Measurements from ENCODE around the gene MTHFSD. TPM values are rescaled to one million over a fixed set of nuclear protein-coding genes. Genes with fewer than 3 reads are reported as not detected.

MTHFSD gene
- total RNA-seq, 1 donor from 2014 or later, result 8.1 TPM

DNA sequence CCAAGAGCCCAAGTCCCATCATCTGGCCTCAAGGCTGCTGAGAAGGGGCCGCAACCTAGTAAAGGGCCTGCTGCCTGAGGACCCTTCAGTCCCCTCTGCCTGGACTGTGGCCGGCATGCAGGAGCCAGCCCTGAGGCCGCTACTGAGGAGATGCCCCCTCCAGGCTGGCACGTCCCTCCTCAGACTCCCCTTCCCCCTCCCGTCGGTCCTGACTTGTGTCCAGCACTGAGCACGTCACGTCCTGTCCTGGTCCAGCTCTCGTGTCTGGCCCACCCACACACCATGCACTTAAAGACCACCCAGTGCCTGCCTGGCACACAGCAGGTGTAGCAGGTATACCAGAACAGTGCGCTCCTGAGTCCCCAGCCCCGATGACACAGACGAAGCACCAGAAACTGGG, 9.6 kb downstream of the MTHFSD start:
- no peaks in the 10 kb centered on the region for H3K9me3 Mint-ChIP-seq (ENCODE audit: low read depth)
- H3K36me3 Mint-ChIP-seq (ENCODE audit: low read depth), result peaks cover 4% of the 10 kb centered on the region
- TF ChIP-seq, protein P1, sequence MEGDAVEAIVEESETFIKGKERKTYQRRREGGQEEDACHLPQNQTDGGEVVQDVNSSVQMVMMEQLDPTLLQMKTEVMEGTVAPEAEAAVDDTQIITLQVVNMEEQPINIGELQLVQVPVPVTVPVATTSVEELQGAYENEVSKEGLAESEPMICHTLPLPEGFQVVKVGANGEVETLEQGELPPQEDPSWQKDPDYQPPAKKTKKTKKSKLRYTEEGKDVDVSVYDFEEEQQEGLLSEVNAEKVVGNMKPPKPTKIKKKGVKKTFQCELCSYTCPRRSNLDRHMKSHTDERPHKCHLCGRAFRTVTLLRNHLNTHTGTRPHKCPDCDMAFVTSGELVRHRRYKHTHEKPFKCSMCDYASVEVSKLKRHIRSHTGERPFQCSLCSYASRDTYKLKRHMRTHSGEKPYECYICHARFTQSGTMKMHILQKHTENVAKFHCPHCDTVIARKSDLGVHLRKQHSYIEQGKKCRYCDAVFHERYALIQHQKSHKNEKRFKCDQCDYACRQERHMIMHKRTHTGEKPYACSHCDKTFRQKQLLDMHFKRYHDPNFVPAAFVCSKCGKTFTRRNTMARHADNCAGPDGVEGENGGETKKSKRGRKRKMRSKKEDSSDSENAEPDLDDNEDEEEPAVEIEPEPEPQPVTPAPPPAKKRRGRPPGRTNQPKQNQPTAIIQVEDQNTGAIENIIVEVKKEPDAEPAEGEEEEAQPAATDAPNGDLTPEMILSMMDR (IDR thresholded peaks at IDR 0.05), result no peak
- DNase-seq (ENCODE audit: low spot score), result no peak
- H3K4me1 Mint-ChIP-seq (ENCODE audit: low read depth), result peaks cover 9% of the 10 kb centered on the region
- no peaks in the 10 kb centered on the region for H3K27me3 Mint-ChIP-seq (ENCODE audit: low read depth)
- H3K27ac Mint-ChIP-seq (ENCODE audit: unreplicated experiment), result no peak overlapping the region
- no peak overlapping the region for H3K4me3 Mint-ChIP-seq (ENCODE audit: unreplicated experiment)

- Mint-ChIP-seq H3K9me3 (ENCODE audit: low read depth) (no peaks in the 10 kb centered on the region), H3K36me3 (ENCODE audit: low read depth) (peaks cover 6% of the 10 kb centered on the region), H3K27ac (ENCODE audit: unreplicated experiment) (no peak overlapping the region), H3K27me3 (ENCODE audit: low read depth) (peaks cover 1% of the 10 kb centered on the region), H3K4me3 (ENCODE audit: unreplicated experiment) (no peak overlapping the region), H3K4me1 (ENCODE audit: low read depth) (peaks cover 9% of the 10 kb centered on the region)
- DNase-seq (ENCODE audit: low spot score), result no peak
- TF ChIP-seq, protein P1 (IDR thresholded peaks at IDR 0.05), result no peak
These were observed 12.0 kb downstream of the MTHFSD start for GRCh38 chr16:86542756-86543750.

GRCh38 chr16:86541560-86541959, 13.5 kb downstream of the MTHFSD start:
- DNase-seq (ENCODE audit: low spot score), result no peak

GRCh38 chr16:86540894-86541293, 14.1 kb downstream of the MTHFSD start:
- Mint-ChIP-seq H3K4me3 (ENCODE audit: unreplicated experiment) (no peak overlapping the region), H3K27me3 (ENCODE audit: low read depth) (peaks cover 1% of the 10 kb centered on the region), H3K9me3 (ENCODE audit: low read depth) (no peaks in the 10 kb centered on the region), H3K27ac (ENCODE audit: unreplicated experiment) (no peak overlapping the region), H3K4me1 (ENCODE audit: low read depth) (peaks cover under 1% of the 10 kb centered on the region), H3K36me3 (ENCODE audit: low read depth) (peaks cover 6% of the 10 kb centered on the region)
- no peak for DNase-seq (ENCODE audit: low spot score)
- TF ChIP-seq, protein P1 (IDR thresholded peaks at IDR 0.05), result no peak

More at GRCh38 chr16:86541560-86541959, 13.5 kb downstream of the MTHFSD start:
- peaks cover 7% of the 10 kb centered on the region for H3K4me1 Mint-ChIP-seq (ENCODE audit: low read depth)
- no peak overlapping the region for H3K27ac Mint-ChIP-seq (ENCODE audit: unreplicated experiment)
- no peak overlapping the region for H3K4me3 Mint-ChIP-seq (ENCODE audit: unreplicated experiment)
- H3K9me3 Mint-ChIP-seq (ENCODE audit: low read depth), result no peaks in the 10 kb centered on the region
- H3K27me3 Mint-ChIP-seq (ENCODE audit: low read depth), result peaks cover 1% of the 10 kb centered on the region
- peaks cover 6% of the 10 kb centered on the region for H3K36me3 Mint-ChIP-seq (ENCODE audit: low read depth)
- TF ChIP-seq, protein P1 (IDR thresholded peaks at IDR 0.05), result no peak

DNA sequence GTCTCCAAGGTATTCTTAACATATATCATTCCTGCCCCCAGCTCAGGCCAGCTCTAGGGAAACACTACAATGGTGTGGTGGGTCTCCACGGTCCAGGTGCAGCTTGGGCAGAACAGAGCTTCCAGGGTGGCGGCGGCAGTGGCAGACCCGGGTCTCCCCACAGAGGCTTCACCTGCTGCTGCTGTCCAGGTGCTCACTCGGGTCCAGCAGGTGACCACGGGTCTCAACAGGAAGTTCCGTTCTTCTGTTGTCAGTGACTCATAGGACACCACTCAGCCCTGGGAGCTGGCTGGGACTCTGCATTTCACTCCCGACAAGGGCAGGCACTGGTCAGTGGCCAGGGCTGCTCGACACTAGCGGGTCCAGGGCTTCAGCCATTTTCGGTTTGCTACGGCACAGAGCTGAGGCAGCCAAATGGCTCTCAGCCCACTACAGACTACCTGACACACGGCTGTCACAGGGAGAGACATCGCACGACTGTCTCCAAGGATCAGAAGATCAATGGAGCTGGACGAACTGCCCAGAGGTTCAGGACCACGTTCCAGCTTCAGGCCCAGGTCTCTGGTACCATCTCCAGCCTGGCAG, 16.7 kb downstream of the MTHFSD start:
- TF ChIP-seq, protein P1 (IDR thresholded peaks at IDR 0.05), result no peak
- Mint-ChIP-seq H3K4me1 (ENCODE audit: low read depth) (no peaks in the 10 kb centered on the region), H3K9me3 (ENCODE audit: low read depth) (no peaks in the 10 kb centered on the region), H3K4me3 (ENCODE audit: unreplicated experiment) (no peak overlapping the region), H3K36me3 (ENCODE audit: low read depth) (peaks cover 6% of the 10 kb centered on the region), H3K27me3 (ENCODE audit: low read depth) (peaks cover 1% of the 10 kb centered on the region), H3K27ac (ENCODE audit: unreplicated experiment) (no peak overlapping the region)
- no peak for DNase-seq (ENCODE audit: low spot score)
